K562 (cell line): ENCODE data around the gene ETHE1. TPM values are rescaled to one million over a fixed set of nuclear protein-coding genes. Genes with fewer than 3 reads are reported as not detected.

Experiments
- CAMTA2 ChIP-seq: fragments of 250-450 bp; sonication (Bioruptor Pico); conservative IDR thresholded peaks from 2 replicates; pipeline ENCODE4 v1.5.1; 2022
- CBX3 ChIP-seq, 2 experiments: IDR thresholded peaks; 1 replicate in 1 of 2; 2 replicates in 1 of 2; pipeline ENCODE4 v1.6.1; 2012; ENCODE audit warnings: inconsistent platforms in 2 of 2, low read length in 2 of 2, borderline replicate concordance in 1 of 2, control low read depth in 1 of 2
- ETV5 ChIP-seq: sonication (generic); formaldehyde crosslinking; IDR thresholded peaks from 2 replicates; pipeline ENCODE4 v1.4.0; 2020; ENCODE audit warnings: low read depth, mild to moderate bottlenecking, missing genetic modification reagents
- MBD2 ChIP-seq: sonication (generic); IDR thresholded peaks from 2 replicates; pipeline ENCODE4 v1.6.1; 2016; ENCODE audit warnings: low read depth, borderline replicate concordance
- MECOM ChIP-seq: fragments of 250-450 bp; sonication (Bioruptor Pico); IDR thresholded peaks from 2 replicates; pipeline ENCODE4 v1.8.0; 2022; ENCODE audit warnings: inconsistent platforms
- MXD1 ChIP-seq: fragments of 250-450 bp; sonication (Bioruptor Pico); IDR thresholded peaks from 2 replicates; pipeline ENCODE4 v1.8.0; 2021; ENCODE audit warnings: borderline replicate concordance, mild to moderate bottlenecking, moderate library complexity; ENCODE audit not compliant: poor library complexity, severe bottlenecking
- NFXL1 ChIP-seq: fragments of 450-650 bp; formaldehyde crosslinking; IDR thresholded peaks from 2 replicates; pipeline ENCODE4 v1.4.0; 2021; ENCODE audit warnings: mild to moderate bottlenecking
- PRPF4 ChIP-seq: fragments of 200-400 bp; formaldehyde crosslinking; IDR thresholded peaks from one replicate; pipeline ENCODE4 v1.6.1; 2017; ENCODE audit warnings: low read length, low read depth, mild to moderate bottlenecking; ENCODE audit not compliant: insufficient read depth, poor library complexity, severe bottlenecking
- PTBP1 ChIP-seq: fragments of 200-400 bp; formaldehyde crosslinking; IDR thresholded peaks from 2 replicates; pipeline ENCODE4 v1.6.1; 2017; ENCODE audit warnings: low read depth, low read length
- RBM14 ChIP-seq: fragments of 200-400 bp; formaldehyde crosslinking; IDR thresholded peaks from 2 replicates; pipeline ENCODE4 v1.6.1; 2018; ENCODE audit warnings: low read depth, mild to moderate bottlenecking, low read length, moderate library complexity, borderline replicate concordance; ENCODE audit not compliant: insufficient read depth
- SMAD4 ChIP-seq: fragments of 250-450 bp; sonication (Bioruptor Pico); conservative IDR thresholded peaks from 2 replicates; pipeline ENCODE4 v1.8.0; 2021; ENCODE audit warnings: inconsistent platforms, mild to moderate bottlenecking, moderate library complexity
- TEAD2 ChIP-seq: fragments of 450-650 bp; IDR thresholded peaks from 2 replicates; pipeline ENCODE4 v1.6.1; 2016; ENCODE audit warnings: missing genetic modification characterization, control low read depth, missing compliant biosample characterization
- polyA plus RNA-seq, 8 experiments: library from polyadenylated mRNA; depleted of rRNA in 4 of 8; stranded (reverse) in 5 of 8; unstranded in 3 of 8; fragments of >200 nt; fragmentation: Nextera tagmentation in 2 of 8; fragmentation: Illumina TruSeq in 1 of 8; extraction: Ambion mirVana in 2 of 8; extraction: Trizol in 1 of 8; gene quantifications; 2 replicates each; pipeline versions ENCODE4 v1.2.1 to v1.2.3, GENCODE V29; 2011 to 2014; ENCODE audit warnings: inconsistent platforms in 1 of 8, missing spikeins in 1 of 8
- total RNA-seq, 7 experiments: library from RNA; depleted of rRNA in 6 of 7; stranded (reverse); fragments of >200 nt in 6 of 7; fragmentation: Illumina TruSeq in 2 of 7; extraction: Trizol in 2 of 7; gene quantifications; 2 replicates each; pipeline versions ENCODE4 v1.2.1 to v1.2.3, GENCODE V29; 2011 to 2021; ENCODE audit warnings: low replicate concordance in 1 of 7
- TF ChIP-seq, protein P1 (sequence below), 2 experiments: fragments of 450-650 bp in 1 of 2; IDR thresholded peaks; 2 replicates each; pipeline ENCODE4 v1.6.1; 2011 to 2017; ENCODE audit warnings: low read depth in 2 of 2, antibody characterized with exemption in 1 of 2, borderline replicate concordance in 1 of 2, low read length in 1 of 2, mild to moderate bottlenecking in 1 of 2, mixed read lengths in 1 of 2; ENCODE audit not compliant: control insufficient read depth in 1 of 2
- TF ChIP-seq, protein P2 (sequence below): sonication (generic); formaldehyde crosslinking; IDR thresholded peaks from 2 replicates; pipeline ENCODE4 v1.8.1; 2023; ENCODE audit warnings: mild to moderate bottlenecking, missing genetic modification reagents, moderate library complexity
- TF ChIP-seq, protein P3 (sequence below): fragments of 250-450 bp; sonication (Bioruptor Pico); IDR thresholded peaks from 2 replicates; pipeline ENCODE4 v1.4.0; 2020; ENCODE audit warnings: mild to moderate bottlenecking, moderate library complexity

The ETHE1 gene
- total and polyA plus RNA-seq, 9 of the 15 experiments (the other 6 are each of a cell fraction or from before 2014, with no cell fraction given), result 2.9 to 21.0 (median 10.2) TPM

DNA sequence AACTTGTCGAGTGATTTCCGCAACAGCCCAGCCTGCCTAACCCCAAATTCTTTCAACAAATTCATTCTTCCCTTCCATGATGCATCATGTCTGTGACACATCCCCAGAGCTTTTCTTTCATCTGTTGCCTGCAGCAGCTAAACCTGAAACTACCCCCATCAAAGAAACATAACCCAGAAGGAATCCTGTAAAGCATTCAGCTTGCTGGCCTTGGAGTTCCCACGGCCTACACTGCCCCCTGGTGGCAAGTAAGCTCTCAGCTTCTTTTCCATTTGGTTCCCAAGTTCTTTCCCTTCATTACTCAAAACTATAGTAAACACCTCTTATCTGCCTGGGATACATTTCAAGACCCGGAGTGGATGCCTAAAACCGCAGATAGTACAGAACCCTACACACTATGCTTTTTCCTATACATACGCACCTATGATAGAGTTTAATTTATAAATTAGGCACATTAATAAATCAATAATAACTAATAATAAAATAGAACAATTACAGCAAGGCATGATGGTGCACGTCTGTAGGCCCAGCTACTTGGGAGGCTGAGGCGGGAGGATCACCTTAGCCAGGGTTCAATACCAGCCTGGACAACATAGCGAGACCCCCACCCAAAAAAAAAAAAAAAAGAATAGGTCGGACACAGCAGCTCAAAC is 7.4 kb downstream of the ETHE1 start (continued):
- TF ChIP-seq, protein P1, sequence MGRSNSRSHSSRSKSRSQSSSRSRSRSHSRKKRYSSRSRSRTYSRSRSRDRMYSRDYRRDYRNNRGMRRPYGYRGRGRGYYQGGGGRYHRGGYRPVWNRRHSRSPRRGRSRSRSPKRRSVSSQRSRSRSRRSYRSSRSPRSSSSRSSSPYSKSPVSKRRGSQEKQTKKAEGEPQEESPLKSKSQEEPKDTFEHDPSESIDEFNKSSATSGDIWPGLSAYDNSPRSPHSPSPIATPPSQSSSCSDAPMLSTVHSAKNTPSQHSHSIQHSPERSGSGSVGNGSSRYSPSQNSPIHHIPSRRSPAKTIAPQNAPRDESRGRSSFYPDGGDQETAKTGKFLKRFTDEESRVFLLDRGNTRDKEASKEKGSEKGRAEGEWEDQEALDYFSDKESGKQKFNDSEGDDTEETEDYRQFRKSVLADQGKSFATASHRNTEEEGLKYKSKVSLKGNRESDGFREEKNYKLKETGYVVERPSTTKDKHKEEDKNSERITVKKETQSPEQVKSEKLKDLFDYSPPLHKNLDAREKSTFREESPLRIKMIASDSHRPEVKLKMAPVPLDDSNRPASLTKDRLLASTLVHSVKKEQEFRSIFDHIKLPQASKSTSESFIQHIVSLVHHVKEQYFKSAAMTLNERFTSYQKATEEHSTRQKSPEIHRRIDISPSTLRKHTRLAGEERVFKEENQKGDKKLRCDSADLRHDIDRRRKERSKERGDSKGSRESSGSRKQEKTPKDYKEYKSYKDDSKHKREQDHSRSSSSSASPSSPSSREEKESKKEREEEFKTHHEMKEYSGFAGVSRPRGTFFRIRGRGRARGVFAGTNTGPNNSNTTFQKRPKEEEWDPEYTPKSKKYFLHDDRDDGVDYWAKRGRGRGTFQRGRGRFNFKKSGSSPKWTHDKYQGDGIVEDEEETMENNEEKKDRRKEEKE (IDR thresholded peaks at IDR 0.05; ENCODE audit: borderline replicate concordance in 1 of 2, control insufficient read depth in 1 of 2, low read depth in 2 of 2, low read length in 1 of 2), result no peak
- TF ChIP-seq, protein P2, sequence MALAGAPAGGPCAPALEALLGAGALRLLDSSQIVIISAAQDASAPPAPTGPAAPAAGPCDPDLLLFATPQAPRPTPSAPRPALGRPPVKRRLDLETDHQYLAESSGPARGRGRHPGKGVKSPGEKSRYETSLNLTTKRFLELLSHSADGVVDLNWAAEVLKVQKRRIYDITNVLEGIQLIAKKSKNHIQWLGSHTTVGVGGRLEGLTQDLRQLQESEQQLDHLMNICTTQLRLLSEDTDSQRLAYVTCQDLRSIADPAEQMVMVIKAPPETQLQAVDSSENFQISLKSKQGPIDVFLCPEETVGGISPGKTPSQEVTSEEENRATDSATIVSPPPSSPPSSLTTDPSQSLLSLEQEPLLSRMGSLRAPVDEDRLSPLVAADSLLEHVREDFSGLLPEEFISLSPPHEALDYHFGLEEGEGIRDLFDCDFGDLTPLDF, result no peak
- no peak for TF ChIP-seq MXD1 (CRISPR knock-in tag)
- TF ChIP-seq TEAD2 (tag), result no peak
- no peak for TF ChIP-seq PTBP1
- no peak for TF ChIP-seq MBD2
- TF ChIP-seq PRPF4, result no peak
- TF ChIP-seq ETV5 (CRISPR knock-in tag), result no peak
- TF ChIP-seq SMAD4 (CRISPR knock-in tag), result no peak
- TF ChIP-seq CBX3 (IDR thresholded peaks at IDR 0.05; ENCODE audit: borderline replicate concordance in 1 of 2, low read length in 2 of 2), result no peak
- no peak for TF ChIP-seq NFXL1 (CRISPR knock-in tag)
- no peak for TF ChIP-seq RBM14
- no peak for TF ChIP-seq MECOM (CRISPR knock-in tag)
- TF ChIP-seq, protein P3, sequence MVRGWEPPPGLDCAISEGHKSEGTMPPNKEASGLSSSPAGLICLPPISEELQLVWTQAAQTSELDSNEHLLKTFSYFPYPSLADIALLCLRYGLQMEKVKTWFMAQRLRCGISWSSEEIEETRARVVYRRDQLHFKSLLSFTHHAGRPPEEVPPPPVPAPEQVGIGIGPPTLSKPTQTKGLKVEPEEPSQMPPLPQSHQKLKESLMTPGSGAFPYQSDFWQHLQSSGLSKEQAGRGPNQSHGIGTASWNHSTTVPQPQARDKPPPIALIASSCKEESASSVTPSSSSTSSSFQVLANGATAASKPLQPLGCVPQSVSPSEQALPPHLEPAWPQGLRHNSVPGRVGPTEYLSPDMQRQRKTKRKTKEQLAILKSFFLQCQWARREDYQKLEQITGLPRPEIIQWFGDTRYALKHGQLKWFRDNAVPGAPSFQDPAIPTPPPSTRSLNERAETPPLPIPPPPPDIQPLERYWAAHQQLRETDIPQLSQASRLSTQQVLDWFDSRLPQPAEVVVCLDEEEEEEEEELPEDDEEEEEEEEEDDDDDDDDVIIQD (CRISPR knock-in tag), result no peak
- no peak for TF ChIP-seq CAMTA2 (CRISPR knock-in tag)
